Loucy (cell line): ENCODE results near the gene FAM177A1.

Experiments
- EZH2phosphoT487 ChIP-seq: fragments of 200-600 bp; IDR thresholded peaks from 2 replicates; pipeline ENCODE4 v1.6.1; 2018; ENCODE audit warnings: antibody characterized with exemption, mild to moderate bottlenecking, moderate library complexity, borderline replicate concordance
- TF ChIP-seq, protein P1 (sequence below): fragments of 200-600 bp; sonication (generic); conservative IDR thresholded peaks from 2 replicates; pipeline ENCODE4 v1.5.1; 2014; ENCODE audit warnings: mild to moderate bottlenecking, antibody characterized with exemption, low read length

DNA sequence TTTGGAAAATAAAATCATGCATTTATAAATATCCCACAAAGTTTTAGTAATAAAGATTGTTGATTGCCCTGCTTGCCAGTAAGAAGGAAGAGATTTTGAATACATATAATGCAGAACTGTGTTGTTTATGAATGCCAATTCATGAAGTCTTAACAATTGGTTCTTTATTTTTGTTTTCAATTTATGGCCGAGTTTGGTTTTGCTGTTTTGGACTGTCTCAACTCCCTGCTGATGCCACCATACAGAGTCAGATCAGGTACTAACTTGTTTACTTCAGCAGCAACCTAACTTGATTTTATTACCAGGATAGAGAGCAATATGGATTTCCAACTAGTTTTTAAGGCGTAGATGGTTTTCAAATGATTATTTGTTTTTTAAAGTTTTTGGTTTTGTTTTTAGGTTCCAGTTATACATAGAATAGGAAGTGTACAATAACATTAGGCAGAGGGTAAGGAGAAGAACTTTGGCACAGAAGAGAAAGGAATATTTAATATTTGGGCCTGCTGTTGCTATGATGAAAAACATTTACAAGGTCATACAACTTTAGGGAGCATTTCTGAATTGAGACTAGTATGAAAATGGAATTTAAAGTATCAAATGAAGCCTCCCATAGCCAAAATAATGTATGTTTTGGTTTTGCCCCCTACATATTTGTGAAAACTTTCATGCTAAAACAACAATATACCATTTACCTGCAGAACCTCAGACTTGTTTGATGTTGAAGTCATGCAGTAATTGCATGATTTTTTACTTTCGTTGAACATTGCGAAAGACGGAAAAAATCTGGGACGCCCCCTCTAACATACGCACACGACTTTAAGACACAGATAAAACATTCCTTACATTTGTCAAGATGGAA lies 904 bp upstream of the FAM177A1 start:
- TF ChIP-seq, protein P1, sequence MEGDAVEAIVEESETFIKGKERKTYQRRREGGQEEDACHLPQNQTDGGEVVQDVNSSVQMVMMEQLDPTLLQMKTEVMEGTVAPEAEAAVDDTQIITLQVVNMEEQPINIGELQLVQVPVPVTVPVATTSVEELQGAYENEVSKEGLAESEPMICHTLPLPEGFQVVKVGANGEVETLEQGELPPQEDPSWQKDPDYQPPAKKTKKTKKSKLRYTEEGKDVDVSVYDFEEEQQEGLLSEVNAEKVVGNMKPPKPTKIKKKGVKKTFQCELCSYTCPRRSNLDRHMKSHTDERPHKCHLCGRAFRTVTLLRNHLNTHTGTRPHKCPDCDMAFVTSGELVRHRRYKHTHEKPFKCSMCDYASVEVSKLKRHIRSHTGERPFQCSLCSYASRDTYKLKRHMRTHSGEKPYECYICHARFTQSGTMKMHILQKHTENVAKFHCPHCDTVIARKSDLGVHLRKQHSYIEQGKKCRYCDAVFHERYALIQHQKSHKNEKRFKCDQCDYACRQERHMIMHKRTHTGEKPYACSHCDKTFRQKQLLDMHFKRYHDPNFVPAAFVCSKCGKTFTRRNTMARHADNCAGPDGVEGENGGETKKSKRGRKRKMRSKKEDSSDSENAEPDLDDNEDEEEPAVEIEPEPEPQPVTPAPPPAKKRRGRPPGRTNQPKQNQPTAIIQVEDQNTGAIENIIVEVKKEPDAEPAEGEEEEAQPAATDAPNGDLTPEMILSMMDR, result no peak
- TF ChIP-seq EZH2phosphoT487, result no peak
